ELF-1 (cell line): ENCODE measurements around the gene MALAT1.
"Not testable (repeated sequence)": the region's sequence is repeated elsewhere in the genome, so short reads cannot be mapped to it uniquely, and the experiment has no call there.

ENCODE experiments used
- DNase-seq: peaks from one replicate; pipeline ENCODE4 v3.0.0-alpha.2; 2016; ENCODE audit warnings: low read depth, low spot score

The MALAT1 gene

DNA sequence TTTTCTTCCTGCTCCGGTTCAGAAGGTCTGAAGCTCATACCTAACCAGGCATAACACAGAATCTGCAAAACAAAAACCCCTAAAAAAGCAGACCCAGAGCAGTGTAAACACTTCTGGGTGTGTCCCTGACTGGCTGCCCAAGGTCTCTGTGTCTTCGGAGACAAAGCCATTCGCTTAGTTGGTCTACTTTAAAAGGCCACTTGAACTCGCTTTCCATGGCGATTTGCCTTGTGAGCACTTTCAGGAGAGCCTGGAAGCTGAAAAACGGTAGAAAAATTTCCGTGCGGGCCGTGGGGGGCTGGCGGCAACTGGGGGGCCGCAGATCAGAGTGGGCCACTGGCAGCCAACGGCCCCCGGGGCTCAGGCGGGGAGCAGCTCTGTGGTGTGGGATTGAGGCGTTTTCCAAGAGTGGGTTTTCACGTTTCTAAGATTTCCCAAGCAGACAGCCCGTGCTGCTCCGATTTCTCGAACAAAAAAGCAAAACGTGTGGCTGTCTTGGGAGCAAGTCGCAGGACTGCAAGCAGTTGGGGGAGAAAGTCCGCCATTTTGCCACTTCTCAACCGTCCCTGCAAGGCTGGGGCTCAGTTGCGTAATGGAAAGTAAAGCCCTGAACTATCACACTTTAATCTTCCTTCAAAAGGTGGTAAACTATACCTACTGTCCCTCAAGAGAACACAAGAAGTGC is 661 bp upstream of the MALAT1 start:
- peak; percentile 68 for DNase-seq

GRCh38 chr11:65498727-65498976 is 193 bp upstream of the MALAT1 start:
- no peak for DNase-seq

DNA sequence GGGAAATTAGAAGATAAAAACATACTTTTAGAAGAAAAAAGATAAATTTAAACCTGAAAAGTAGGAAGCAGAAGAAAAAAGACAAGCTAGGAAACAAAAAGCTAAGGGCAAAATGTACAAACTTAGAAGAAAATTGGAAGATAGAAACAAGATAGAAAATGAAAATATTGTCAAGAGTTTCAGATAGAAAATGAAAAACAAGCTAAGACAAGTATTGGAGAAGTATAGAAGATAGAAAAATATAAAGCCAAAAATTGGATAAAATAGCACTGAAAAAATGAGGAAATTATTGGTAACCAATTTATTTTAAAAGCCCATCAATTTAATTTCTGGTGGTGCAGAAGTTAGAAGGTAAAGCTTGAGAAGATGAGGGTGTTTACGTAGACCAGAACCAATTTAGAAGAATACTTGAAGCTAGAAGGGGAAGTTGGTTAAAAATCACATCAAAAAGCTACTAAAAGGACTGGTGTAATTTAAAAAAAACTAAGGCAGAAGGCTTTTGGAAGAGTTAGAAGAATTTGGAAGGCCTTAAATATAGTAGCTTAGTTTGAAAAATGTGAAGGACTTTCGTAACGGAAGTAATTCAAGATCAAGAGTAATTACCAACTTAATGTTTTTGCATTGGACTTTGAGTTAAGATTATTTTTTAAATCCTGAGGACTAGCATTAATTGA is 1.0 kb downstream of the MALAT1 start:
- DNase-seq = no peak

DNA sequence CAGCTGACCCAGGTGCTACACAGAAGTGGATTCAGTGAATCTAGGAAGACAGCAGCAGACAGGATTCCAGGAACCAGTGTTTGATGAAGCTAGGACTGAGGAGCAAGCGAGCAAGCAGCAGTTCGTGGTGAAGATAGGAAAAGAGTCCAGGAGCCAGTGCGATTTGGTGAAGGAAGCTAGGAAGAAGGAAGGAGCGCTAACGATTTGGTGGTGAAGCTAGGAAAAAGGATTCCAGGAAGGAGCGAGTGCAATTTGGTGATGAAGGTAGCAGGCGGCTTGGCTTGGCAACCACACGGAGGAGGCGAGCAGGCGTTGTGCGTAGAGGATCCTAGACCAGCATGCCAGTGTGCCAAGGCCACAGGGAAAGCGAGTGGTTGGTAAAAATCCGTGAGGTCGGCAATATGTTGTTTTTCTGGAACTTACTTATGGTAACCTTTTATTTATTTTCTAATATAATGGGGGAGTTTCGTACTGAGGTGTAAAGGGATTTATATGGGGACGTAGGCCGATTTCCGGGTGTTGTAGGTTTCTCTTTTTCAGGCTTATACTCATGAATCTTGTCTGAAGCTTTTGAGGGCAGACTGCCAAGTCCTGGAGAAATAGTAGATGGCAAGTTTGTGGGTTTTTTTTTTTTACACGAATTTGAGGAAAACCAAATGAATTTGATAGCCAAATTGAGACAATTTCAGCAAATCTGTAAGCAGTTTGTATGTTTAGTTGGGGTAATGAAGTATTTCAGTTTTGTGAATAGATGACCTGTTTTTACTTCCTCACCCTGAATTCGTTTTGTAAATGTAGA is 1.7 kb downstream of the MALAT1 start:
- peak; percentile 66 for DNase-seq

GRCh38 chr11:65501186-65501471 is 2.3 kb downstream of the MALAT1 start:
- peak; percentile 40 for DNase-seq

DNA sequence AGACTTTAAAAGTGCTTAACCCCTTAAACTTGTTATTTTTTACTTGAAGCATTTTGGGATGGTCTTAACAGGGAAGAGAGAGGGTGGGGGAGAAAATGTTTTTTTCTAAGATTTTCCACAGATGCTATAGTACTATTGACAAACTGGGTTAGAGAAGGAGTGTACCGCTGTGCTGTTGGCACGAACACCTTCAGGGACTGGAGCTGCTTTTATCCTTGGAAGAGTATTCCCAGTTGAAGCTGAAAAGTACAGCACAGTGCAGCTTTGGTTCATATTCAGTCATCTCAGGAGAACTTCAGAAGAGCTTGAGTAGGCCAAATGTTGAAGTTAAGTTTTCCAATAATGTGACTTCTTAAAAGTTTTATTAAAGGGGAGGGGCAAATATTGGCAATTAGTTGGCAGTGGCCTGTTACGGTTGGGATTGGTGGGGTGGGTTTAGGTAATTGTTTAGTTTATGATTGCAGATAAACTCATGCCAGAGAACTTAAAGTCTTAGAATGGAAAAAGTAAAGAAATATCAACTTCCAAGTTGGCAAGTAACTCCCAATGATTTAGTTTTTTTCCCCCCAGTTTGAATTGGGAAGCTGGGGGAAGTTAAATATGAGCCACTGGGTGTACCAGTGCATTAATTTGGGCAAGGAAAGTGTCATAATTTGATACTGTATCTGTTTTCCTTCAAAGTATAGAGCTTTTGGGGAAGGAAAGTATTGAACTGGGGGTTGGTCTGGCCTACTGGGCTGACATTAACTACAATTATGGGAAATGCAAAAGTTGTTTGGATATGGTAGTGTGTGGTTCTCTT is 2.8 kb downstream of the MALAT1 start:
- DNase-seq = no peak

DNA sequence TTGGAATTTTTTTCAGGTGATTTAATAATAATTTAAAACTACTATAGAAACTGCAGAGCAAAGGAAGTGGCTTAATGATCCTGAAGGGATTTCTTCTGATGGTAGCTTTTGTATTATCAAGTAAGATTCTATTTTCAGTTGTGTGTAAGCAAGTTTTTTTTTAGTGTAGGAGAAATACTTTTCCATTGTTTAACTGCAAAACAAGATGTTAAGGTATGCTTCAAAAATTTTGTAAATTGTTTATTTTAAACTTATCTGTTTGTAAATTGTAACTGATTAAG is 3.4 kb downstream of the MALAT1 start:
- DNase-seq = no peak

DNA sequence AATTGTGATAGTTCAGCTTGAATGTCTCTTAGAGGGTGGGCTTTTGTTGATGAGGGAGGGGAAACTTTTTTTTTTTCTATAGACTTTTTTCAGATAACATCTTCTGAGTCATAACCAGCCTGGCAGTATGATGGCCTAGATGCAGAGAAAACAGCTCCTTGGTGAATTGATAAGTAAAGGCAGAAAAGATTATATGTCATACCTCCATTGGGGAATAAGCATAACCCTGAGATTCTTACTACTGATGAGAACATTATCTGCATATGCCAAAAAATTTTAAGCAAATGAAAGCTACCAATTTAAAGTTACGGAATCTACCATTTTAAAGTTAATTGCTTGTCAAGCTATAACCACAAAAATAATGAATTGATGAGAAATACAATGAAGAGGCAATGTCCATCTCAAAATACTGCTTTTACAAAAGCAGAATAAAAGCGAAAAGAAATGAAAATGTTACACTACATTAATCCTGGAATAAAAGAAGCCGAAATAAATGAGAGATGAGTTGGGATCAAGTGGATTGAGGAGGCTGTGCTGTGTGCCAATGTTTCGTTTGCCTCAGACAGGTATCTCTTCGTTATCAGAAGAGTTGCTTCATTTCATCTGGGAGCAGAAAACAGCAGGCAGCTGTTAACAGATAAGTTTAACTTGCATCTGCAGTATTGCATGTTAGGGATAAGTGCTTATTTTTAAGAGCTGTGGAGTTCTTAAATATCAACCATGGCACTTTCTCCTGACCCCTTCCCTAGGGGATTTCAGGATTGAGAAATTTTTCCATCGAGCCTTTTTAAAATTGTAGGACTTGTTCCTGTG is 3.9 kb downstream of the MALAT1 start:
- DNase-seq = no peak

- DNase-seq = no peak
These were observed 4.6 kb downstream of the MALAT1 start for GRCh38 chr11:65503368-65503948.

GRCh38 chr11:65503949-65504673 is 5.3 kb downstream of the MALAT1 start:
- no peak for DNase-seq

DNA sequence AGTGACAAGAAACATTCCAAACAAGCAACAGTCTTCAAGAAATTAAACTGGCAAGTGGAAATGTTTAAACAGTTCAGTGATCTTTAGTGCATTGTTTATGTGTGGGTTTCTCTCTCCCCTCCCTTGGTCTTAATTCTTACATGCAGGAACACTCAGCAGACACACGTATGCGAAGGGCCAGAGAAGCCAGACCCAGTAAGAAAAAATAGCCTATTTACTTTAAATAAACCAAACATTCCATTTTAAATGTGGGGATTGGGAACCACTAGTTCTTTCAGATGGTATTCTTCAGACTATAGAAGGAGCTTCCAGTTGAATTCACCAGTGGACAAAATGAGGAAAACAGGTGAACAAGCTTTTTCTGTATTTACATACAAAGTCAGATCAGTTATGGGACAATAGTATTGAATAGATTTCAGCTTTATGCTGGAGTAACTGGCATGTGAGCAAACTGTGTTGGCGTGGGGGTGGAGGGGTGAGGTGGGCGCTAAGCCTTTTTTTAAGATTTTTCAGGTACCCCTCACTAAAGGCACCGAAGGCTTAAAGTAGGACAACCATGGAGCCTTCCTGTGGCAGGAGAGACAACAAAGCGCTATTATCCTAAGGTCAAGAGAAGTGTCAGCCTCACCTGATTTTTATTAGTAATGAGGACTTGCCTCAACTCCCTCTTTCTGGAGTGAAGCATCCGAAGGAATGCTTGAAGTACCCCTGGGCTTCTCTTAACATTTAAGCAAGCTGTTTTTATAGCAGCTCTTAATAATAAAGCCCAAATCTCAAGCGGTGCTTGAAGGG is 6.0 kb downstream of the MALAT1 start:
- no peak for DNase-seq

DNA sequence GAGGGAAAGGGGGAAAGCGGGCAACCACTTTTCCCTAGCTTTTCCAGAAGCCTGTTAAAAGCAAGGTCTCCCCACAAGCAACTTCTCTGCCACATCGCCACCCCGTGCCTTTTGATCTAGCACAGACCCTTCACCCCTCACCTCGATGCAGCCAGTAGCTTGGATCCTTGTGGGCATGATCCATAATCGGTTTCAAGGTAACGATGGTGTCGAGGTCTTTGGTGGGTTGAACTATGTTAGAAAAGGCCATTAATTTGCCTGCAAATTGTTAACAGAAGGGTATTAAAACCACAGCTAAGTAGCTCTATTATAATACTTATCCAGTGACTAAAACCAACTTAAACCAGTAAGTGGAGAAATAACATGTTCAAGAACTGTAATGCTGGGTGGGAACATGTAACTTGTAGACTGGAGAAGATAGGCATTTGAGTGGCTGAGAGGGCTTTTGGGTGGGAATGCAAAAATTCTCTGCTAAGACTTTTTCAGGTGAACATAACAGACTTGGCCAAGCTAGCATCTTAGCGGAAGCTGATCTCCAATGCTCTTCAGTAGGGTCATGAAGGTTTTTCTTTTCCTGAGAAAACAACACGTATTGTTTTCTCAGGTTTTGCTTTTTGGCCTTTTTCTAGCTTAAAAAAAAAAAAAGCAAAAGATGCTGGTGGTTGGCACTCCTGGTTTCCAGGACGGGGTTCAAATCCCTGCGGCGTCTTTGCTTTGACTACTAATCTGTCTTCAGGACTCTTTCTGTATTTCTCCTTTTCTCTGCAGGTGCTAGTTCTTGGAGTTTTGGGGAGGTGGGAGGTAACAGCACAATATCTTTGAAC is 6.8 kb downstream of the MALAT1 start:
- DNase-seq = peak; percentile 62

DNA sequence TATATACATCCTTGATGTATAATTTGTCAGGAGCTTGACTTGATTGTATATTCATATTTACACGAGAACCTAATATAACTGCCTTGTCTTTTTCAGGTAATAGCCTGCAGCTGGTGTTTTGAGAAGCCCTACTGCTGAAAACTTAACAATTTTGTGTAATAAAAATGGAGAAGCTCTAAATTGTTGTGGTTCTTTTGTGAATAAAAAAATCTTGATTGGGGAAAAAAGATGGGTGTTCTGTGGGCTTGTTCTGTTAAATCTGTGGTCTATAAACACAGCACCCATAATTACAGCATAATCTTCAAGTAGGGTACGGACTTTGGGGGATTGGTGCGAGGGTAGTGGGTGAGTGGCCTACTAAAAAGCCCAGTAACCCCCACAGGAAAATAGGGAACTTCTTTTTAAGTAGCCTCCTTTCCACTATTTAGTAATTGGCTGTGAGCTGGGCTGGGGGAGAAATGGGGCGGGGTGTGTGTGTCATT is 7.5 kb downstream of the MALAT1 start:
- no peak for DNase-seq

DNA sequence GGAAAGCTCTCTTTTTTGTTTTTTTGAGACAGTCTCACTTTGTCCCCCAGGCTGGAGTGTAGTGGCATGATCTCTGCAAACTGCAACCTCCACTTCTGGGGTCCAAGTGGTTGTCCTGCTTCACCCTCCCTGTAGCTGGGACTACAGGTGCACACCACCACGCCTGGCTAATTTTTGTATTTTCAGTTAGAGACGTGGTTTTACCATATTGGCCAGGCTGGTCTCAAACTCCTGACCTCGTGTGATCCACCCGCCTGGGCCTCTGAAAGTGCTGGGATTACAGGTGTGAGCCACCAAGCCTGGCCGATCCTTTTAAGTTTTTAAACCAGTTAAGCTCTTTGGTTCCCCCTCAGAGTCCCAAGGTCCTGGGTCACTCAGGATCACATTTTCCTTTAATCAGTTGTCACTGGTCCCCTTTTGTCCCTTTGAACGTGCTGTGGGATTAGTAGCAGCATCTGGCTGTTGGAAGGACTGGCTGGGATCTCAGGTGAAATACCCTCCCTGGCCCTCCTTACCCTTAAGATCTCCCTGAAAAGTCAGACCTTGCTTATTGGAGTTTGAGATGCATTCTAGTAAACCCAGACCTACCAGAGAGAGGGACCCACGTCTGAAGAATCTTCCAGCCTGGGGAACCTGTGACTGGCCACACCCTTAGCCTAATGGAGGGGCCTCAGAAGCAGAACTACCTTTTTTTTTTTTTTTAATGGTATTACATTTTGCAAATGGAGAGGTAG is 8.1 kb downstream of the MALAT1 start:
- DNase-seq = peak; percentile 95

DNA sequence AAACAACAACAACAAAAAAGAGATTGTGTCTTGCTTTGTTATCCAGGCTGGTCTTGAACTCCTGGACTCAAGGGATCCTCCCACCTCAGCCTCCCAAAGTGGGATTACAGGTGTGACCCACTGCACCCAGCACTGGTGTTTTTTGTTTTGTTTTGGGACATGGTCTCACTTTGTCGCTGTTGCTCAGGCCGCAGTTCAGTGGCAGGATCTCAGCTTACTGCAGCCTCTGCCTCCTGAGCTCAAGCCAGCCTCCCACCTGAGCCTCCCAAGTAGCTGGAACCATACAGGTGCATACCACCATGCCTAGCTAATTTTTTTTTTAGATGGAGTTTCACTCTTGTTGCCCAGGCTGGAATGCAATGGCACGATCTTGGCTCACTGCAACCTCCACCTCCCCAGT is 13.5 kb downstream of the MALAT1 start:
- not testable (repeated sequence) for DNase-seq

- no peak for DNase-seq
These were observed 17.5 kb downstream of the MALAT1 start for GRCh38 chr11:65516135-65516968.

DNA sequence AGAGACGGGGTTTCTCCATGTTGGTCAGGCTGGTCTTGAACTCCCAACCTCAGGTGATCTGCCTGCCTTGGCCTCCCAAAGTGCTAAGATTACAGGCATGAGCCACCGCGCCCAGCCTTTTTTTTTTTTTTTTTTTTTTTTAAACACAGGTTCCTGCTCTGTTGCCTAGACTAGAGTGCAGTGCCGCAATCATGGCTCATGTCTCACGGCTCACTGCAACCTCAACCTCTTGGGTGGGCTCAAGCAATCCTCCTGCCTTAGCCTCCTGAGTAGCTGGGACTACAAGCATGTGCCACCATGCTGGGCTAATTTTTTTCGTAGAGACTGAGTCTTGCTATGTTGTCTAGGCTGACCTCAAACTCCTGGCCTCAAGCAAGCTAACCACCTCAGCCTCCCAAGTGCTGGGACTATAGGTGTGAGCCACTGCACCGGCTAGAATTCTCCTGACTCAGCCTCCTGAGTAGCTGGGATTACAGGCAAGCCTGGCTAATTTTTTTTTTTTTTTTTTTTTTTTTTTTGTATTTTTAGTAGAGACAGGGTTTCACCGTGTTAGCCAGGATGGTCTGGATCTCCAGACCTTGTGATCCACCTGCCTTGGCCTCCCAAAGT is 20.2 kb downstream of the MALAT1 start:
- DNase-seq = not testable (repeated sequence)
